GM23338 (cell line): ENCODE measurements around the gene MTARC2.

ENCODE experiments used
- CREB1 ChIP-seq: fragments of 250-450 bp; sonication (Bioruptor Pico); IDR thresholded peaks from 2 replicates; pipeline ENCODE4 v1.5.0; 2020; ENCODE audit warnings: low read depth, mild to moderate bottlenecking, moderate library complexity
- EZH2 ChIP-seq: fragments of 200-600 bp; sonication (generic); IDR thresholded peaks from one replicate; pipeline ENCODE4 v1.8.0; 2017; ENCODE audit warnings: antibody characterized with exemption, mild to moderate bottlenecking, low read depth; ENCODE audit not compliant: unreplicated experiment
- EZH2phosphoT487 ChIP-seq: fragments of 200-600 bp; sonication (generic); IDR thresholded peaks from one replicate; pipeline ENCODE4 v1.8.1; 2018; ENCODE audit warnings: antibody characterized with exemption; ENCODE audit not compliant: unreplicated experiment
- POLR2AphosphoS5 ChIP-seq: IDR thresholded peaks from 2 replicates; pipeline ENCODE4 v1.6.1; 2016; ENCODE audit warnings: antibody characterized with exemption, low read depth
- ZNF331 ChIP-seq: fragments of 250-450 bp; sonication (Bioruptor Pico); IDR thresholded peaks from 2 replicates; pipeline ENCODE4 v1.5.0; 2020; ENCODE audit warnings: low read depth, mild to moderate bottlenecking, moderate library complexity
- TF ChIP-seq, protein P1 (sequence below), 2 experiments: fragments of 200-600 bp in 1 of 2; sonication (generic) in 1 of 2; conservative IDR thresholded peaks; 2 replicates each; pipeline versions ENCODE4 v1.5.1 to v1.6.1; 2016 to 2017; ENCODE audit warnings: antibody characterized with exemption in 2 of 2, low read depth in 2 of 2, mild to moderate bottlenecking in 2 of 2, moderate library complexity in 1 of 2
- TF ChIP-seq, protein P2 (sequence below): IDR thresholded peaks from 2 replicates; pipeline ENCODE4 v1.6.1; 2016; ENCODE audit warnings: antibody characterized with exemption
- TF ChIP-seq, protein P3 (sequence below): IDR thresholded peaks from one replicate; pipeline ENCODE4 v1.6.1; 2018; ENCODE audit warnings: antibody characterized with exemption; ENCODE audit not compliant: unreplicated experiment

DNA sequence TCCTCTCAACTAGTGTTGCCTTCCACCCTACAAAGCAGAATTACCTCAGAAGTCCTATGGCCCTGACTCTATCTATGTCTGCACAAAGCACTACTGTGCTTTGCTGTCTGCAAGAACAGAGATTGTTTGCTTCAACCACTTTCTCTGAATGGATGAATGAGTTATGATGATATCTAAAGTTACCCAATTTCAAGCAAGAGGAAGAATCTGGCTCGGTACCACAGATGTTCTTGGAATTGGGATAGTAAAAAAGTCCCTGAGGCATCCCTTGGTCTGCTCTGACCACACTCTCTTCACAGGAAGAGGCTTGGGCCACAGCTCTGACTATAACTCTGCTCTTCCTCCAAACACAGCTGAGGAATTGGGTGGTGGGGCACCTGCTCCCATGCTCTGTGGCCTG lies 69.8 kb downstream of the MTARC2 start:
- TF ChIP-seq, protein P1, sequence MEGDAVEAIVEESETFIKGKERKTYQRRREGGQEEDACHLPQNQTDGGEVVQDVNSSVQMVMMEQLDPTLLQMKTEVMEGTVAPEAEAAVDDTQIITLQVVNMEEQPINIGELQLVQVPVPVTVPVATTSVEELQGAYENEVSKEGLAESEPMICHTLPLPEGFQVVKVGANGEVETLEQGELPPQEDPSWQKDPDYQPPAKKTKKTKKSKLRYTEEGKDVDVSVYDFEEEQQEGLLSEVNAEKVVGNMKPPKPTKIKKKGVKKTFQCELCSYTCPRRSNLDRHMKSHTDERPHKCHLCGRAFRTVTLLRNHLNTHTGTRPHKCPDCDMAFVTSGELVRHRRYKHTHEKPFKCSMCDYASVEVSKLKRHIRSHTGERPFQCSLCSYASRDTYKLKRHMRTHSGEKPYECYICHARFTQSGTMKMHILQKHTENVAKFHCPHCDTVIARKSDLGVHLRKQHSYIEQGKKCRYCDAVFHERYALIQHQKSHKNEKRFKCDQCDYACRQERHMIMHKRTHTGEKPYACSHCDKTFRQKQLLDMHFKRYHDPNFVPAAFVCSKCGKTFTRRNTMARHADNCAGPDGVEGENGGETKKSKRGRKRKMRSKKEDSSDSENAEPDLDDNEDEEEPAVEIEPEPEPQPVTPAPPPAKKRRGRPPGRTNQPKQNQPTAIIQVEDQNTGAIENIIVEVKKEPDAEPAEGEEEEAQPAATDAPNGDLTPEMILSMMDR (conservative IDR thresholded peaks at IDR 0.05; ENCODE audit: low read depth in 2 of 2): no peak
- no peak for TF ChIP-seq POLR2AphosphoS5
- TF ChIP-seq, protein P2, sequence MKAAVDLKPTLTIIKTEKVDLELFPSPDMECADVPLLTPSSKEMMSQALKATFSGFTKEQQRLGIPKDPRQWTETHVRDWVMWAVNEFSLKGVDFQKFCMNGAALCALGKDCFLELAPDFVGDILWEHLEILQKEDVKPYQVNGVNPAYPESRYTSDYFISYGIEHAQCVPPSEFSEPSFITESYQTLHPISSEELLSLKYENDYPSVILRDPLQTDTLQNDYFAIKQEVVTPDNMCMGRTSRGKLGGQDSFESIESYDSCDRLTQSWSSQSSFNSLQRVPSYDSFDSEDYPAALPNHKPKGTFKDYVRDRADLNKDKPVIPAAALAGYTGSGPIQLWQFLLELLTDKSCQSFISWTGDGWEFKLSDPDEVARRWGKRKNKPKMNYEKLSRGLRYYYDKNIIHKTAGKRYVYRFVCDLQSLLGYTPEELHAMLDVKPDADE: no peak
- no peak for TF ChIP-seq EZH2
- TF ChIP-seq CREB1 (CRISPR knock-in tag): no peak
- TF ChIP-seq EZH2phosphoT487: no peak
- TF ChIP-seq, protein P3, sequence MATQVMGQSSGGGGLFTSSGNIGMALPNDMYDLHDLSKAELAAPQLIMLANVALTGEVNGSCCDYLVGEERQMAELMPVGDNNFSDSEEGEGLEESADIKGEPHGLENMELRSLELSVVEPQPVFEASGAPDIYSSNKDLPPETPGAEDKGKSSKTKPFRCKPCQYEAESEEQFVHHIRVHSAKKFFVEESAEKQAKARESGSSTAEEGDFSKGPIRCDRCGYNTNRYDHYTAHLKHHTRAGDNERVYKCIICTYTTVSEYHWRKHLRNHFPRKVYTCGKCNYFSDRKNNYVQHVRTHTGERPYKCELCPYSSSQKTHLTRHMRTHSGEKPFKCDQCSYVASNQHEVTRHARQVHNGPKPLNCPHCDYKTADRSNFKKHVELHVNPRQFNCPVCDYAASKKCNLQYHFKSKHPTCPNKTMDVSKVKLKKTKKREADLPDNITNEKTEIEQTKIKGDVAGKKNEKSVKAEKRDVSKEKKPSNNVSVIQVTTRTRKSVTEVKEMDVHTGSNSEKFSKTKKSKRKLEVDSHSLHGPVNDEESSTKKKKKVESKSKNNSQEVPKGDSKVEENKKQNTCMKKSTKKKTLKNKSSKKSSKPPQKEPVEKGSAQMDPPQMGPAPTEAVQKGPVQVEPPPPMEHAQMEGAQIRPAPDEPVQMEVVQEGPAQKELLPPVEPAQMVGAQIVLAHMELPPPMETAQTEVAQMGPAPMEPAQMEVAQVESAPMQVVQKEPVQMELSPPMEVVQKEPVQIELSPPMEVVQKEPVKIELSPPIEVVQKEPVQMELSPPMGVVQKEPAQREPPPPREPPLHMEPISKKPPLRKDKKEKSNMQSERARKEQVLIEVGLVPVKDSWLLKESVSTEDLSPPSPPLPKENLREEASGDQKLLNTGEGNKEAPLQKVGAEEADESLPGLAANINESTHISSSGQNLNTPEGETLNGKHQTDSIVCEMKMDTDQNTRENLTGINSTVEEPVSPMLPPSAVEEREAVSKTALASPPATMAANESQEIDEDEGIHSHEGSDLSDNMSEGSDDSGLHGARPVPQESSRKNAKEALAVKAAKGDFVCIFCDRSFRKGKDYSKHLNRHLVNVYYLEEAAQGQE: no peak
- no peak for TF ChIP-seq ZNF331 (CRISPR knock-in tag)
